ENCODE results near the gene POU2AF1.

Gene POU2AF1

DNA sequence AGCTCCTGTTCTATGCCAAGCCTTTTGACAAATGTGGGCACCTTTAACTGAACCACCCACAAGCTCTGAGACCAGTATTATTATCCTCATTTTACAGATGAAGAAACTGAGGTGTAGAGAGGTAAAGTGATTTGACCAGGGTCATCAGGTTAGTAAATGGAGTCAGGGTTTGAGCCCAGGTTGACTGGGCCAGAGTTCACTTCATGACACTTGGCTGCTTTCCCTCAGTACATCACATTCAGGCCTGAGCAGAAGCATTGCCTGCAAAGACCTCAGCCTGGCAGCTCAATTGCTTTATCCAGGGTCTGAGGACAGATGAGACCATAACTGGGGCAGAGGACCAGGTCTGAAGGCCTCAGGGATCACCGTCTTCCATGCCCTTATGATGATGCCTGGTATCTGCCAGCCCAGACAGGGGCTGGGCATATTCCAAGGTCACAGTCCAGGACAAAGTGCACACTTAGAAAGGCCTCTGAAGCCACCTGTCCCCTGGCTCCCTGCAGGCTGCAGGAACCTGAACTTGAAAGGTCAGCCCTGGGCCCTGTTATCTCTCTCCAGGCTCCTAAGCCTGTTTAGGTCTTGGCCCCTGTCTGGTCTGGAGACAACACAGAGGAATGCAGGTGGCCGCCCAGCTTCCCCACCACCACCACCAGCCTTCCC lies 48.7 kb downstream of the POU2AF1 start:
- TF ChIP-seq, protein P1, sequence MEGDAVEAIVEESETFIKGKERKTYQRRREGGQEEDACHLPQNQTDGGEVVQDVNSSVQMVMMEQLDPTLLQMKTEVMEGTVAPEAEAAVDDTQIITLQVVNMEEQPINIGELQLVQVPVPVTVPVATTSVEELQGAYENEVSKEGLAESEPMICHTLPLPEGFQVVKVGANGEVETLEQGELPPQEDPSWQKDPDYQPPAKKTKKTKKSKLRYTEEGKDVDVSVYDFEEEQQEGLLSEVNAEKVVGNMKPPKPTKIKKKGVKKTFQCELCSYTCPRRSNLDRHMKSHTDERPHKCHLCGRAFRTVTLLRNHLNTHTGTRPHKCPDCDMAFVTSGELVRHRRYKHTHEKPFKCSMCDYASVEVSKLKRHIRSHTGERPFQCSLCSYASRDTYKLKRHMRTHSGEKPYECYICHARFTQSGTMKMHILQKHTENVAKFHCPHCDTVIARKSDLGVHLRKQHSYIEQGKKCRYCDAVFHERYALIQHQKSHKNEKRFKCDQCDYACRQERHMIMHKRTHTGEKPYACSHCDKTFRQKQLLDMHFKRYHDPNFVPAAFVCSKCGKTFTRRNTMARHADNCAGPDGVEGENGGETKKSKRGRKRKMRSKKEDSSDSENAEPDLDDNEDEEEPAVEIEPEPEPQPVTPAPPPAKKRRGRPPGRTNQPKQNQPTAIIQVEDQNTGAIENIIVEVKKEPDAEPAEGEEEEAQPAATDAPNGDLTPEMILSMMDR (IDR thresholded peaks at IDR 0.05; ENCODE audit: control insufficient read depth, insufficient read depth, low read depth, low read length, missing control alignments), result no peak
- no peak overlapping the region for H3K4me3 ChIP-seq (ENCODE audit: control insufficient read depth, low read depth, low read length)
- DNase-seq (ENCODE audit: low read depth), result no peak

DNA sequence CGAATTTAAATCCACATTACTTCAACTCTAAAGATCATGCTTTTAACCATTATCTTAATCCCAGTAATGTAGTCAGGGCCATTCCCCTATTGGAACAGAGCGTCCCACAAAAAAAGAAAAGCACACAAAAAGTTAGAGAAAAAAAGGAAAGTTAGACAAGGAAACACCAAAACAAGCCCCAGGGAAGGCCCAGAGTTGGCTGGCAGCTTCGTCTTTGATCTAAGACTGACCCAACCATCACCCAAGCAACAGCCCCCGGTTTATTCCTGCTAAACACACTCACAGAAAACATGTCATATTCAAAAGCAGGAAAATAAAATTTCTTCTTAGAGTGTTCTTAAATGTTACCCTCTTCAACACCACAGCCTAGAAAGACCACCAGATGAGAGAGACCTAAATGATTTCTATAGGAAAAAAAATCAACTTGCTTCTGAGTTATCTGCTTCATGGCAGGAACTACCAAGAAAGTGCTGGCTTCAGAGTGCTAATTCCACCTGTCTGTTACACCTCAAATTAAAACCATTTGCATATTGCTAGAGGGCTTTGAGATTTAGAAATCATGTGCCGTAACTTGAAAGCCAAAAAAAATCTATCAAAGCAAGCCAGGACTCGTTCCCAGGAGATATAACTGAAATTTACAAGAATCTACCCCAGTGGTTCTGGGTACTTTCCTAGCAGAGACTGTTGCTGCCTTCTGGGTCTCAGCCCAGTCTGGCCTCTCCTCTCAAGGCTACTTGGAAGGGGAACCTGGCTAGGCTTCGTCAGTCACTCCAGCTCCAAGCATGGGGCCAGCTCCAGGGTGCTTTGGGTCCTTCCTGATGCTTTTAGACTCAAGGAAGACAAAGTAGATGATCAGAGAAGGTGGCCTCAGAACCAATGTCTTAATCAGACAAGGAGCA lies 49.5 kb downstream of the POU2AF1 start:
- TF ChIP-seq, protein P1 (IDR thresholded peaks at IDR 0.05; ENCODE audit: control insufficient read depth, insufficient read depth, low read depth, low read length, missing control alignments), result no peak
- H3K4me3 ChIP-seq (ENCODE audit: control insufficient read depth, low read depth, low read length), result no peak overlapping the region
- no peak for DNase-seq (ENCODE audit: low read depth)

DNA sequence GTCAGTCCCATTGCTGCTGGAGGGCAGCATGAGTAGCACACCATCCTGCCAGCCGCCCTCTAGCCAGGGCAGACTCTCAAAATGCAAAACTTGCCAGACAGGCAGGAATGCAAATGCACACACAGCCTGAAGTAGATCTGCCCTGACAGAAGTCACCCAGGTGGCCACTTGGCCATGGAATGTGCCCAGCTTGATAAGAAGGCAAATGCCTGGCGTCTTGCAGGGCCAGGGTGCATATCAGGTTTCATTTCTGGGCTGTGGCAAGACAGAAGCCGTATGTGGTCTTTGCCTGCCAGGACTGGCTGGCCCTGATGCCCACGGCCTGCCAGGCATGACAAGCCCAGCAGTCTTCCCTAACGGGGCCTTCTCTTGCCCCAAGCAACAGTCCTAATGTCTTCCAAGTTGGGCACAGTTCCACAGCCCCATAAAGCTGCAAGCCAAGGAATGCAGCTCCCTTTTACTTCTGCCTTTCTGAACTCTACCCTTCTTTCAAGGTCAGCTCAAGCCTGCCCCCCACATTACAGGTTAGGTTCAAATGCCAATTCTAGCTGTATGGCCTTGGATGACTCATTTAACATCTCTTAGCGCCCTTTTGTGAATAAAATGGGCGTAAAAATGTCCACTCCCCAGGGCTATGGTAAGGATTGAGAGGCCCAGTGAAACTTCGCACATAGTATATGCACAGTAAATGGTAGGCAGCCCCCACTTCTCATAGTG lies 51.0 kb downstream of the POU2AF1 start:
- no peak overlapping the region for H3K4me3 ChIP-seq (ENCODE audit: control insufficient read depth, low read depth, low read length)
- DNase-seq (ENCODE audit: low read depth), result no peak
- TF ChIP-seq, protein P1 (IDR thresholded peaks at IDR 0.05; ENCODE audit: control insufficient read depth, insufficient read depth, low read depth, low read length, missing control alignments), result no peak

DNA sequence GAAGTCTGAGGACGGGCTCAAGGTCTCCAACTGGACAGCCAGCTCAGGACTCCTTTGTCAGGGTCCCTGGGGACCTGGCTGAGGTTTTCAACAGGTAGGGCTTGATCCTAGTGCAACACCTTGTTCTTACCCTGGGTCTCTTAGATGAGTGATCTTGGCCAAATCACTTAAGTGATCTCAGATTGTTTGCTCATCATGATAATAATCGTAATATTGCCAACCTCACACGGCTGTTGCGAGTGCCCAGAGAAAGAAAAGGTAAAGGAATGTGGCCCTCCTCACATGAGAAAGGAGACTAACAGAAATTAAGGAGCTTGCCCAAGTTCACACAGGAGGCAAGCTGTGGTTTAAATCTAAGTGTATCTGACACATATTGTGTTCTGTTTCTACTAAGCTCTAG lies 52.3 kb downstream of the POU2AF1 start:
- DNase-seq (ENCODE audit: low read depth), result no peak
- no peak overlapping the region for H3K4me3 ChIP-seq (ENCODE audit: control insufficient read depth, low read depth, low read length)
- TF ChIP-seq, protein P1 (IDR thresholded peaks at IDR 0.05; ENCODE audit: control insufficient read depth, insufficient read depth, low read depth, low read length, missing control alignments), result no peak

DNA sequence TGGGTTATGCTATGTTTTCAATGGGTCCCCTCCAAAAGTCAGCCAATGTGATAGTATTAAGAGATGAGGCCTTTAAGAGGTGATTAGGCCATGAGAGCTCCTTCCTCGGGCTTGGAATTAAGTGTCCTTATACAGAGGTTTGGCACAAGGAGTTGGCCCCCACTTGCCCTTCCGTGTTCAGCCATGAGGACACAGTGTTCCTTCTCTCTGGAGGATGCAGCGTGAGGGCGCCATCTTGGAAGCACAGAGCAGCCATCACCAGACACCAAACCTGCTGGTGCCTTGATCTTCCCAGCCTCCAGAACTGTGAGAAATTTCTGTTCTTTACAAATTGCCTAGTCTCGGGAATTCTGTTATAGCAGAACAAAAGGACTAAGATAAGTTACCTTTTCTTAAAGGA lies 53.8 kb downstream of the POU2AF1 start:
- TF ChIP-seq, protein P1 (IDR thresholded peaks at IDR 0.05; ENCODE audit: control insufficient read depth, insufficient read depth, low read depth, low read length, missing control alignments), result no peak
- no peak overlapping the region for H3K4me3 ChIP-seq (ENCODE audit: control insufficient read depth, low read depth, low read length)
- no peak for DNase-seq (ENCODE audit: low read depth)

DNA sequence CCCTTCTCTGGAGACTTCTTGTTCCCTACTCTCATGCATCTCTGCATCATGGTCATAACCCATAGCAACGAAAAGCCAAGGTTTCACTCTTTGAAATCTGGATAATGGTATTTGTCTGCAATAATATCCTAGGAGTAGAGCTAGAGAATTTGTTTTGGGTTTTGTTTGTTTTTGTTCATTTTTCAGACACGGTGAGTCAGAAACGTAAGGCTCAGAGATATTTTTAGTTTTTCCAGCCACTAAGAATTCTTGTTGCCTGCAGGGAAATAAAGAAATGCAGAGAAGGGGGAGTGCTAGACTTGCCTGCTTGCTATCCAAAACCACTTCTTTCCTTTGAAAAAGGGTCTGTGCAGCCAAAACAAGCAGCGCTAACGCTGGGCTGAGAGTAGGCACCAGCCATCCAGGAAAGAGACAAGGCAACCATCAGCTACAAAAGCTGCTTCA lies 54.8 kb downstream of the POU2AF1 start:
- TF ChIP-seq, protein P1 (IDR thresholded peaks at IDR 0.05; ENCODE audit: control insufficient read depth, insufficient read depth, low read depth, low read length, missing control alignments), result no peak
- no peak overlapping the region for H3K4me3 ChIP-seq (ENCODE audit: control insufficient read depth, low read depth, low read length)
- DNase-seq (ENCODE audit: low read depth), result no peak

All from AG09309 (cell line).